HG03457 (cell line): ENCODE measurements around the gene CMTM6.
"Not testable (repeated sequence)": the region's sequence is repeated elsewhere in the genome, so short reads cannot be mapped to it uniquely, and the experiment has no call there.

ENCODE experiments used
- ATAC-seq: cut with Tn5 transposase; IDR thresholded peaks from one replicate; pipeline ENCODE4 v1.9.1; 2021; ENCODE audit warnings: moderate number of reproducible peaks; ENCODE audit not compliant: unreplicated experiment

The CMTM6 gene

GRCh38 chr3:32450426-32450825 is 52.2 kb downstream of the CMTM6 start:
- no peak for ATAC-seq

GRCh38 chr3:32449691-32450090 is 53.0 kb downstream of the CMTM6 start:
- ATAC-seq, result no peak

- no peak for ATAC-seq
Measured at GRCh38 chr3:32448686-32449474, 53.8 kb downstream of the CMTM6 start.

GRCh38 chr3:32447865-32448400 is 54.7 kb downstream of the CMTM6 start:
- no peak for ATAC-seq

- ATAC-seq, result no peak
Measured at GRCh38 chr3:32443478-32443877, 59.2 kb downstream of the CMTM6 start.

- no peak for ATAC-seq
Measured at GRCh38 chr3:32442766-32443165, 59.9 kb downstream of the CMTM6 start.

- ATAC-seq, result no peak
Measured at GRCh38 chr3:32440611-32441350, 61.9 kb downstream of the CMTM6 start.

GRCh38 chr3:32439421-32439820 is 63.2 kb downstream of the CMTM6 start:
- not testable (repeated sequence) for ATAC-seq

GRCh38 chr3:32438596-32439344 is 63.9 kb downstream of the CMTM6 start:
- ATAC-seq, result peak; percentile 82

- ATAC-seq, result no peak
Measured at GRCh38 chr3:32437896-32438295, 64.8 kb downstream of the CMTM6 start.

GRCh38 chr3:32436816-32437189 is 65.8 kb downstream of the CMTM6 start:
- peak; percentile 28 for ATAC-seq

- no peak for ATAC-seq
Measured at GRCh38 chr3:32435911-32436815, 66.5 kb downstream of the CMTM6 start.

- no peak for ATAC-seq
Measured at GRCh38 chr3:32434206-32434605, 68.4 kb downstream of the CMTM6 start.

- ATAC-seq, result no peak
Measured at GRCh38 chr3:32432711-32433530, 69.7 kb downstream of the CMTM6 start.

- no peak for ATAC-seq
Measured at GRCh38 chr3:32432045-32432710, 70.5 kb downstream of the CMTM6 start.

GRCh38 chr3:32431481-32431880 is 71.2 kb downstream of the CMTM6 start:
- ATAC-seq, result no peak
